Neural cell (in vitro differentiated cells): ENCODE data around the gene NDUFS3.

Experiments
- CTCF ChIP-seq: fragments of 450-650 bp; IDR thresholded peaks from 2 replicates; pipeline ENCODE4 v1.5.1; 2014; ENCODE audit warnings: antibody characterized with exemption, mild to moderate bottlenecking, moderate library complexity; ENCODE audit not compliant: poor library complexity, severe bottlenecking
- EP300 ChIP-seq: fragments of 450-650 bp; conservative IDR thresholded peaks from 2 replicates; pipeline ENCODE4 v1.6.1; 2014; ENCODE audit warnings: antibody characterized with exemption, mild to moderate bottlenecking, moderate library complexity; ENCODE audit not compliant: poor library complexity, severe bottlenecking
- EZH2 ChIP-seq: fragments of 200-600, 300-800 bp; shearing (Covaris generic), sonication (generic); IDR thresholded peaks from 2 replicates; pipeline ENCODE4 v1.6.1; 2014; ENCODE audit warnings: antibody characterized with exemption, low read length, borderline replicate concordance, mild to moderate bottlenecking; ENCODE audit not compliant: insufficient read depth, poor library complexity, severe bottlenecking
- POLR2AphosphoS5 ChIP-seq: IDR thresholded peaks from 2 replicates; pipeline ENCODE4 v1.6.1; 2012
- RAD21 ChIP-seq: fragments of 450-650 bp; conservative IDR thresholded peaks from 2 replicates; pipeline ENCODE4 v1.6.1; 2014; ENCODE audit warnings: antibody characterized with exemption, mild to moderate bottlenecking, moderate library complexity
- REST ChIP-seq: IDR thresholded peaks from 2 replicates; pipeline ENCODE4 v1.6.1; 2012; ENCODE audit warnings: borderline replicate concordance
- SMC3 ChIP-seq: fragments of 450-650 bp; conservative IDR thresholded peaks from 2 replicates; pipeline ENCODE4 v1.6.1; 2014; ENCODE audit warnings: antibody characterized with exemption, mild to moderate bottlenecking, moderate library complexity; ENCODE audit not compliant: poor library complexity

GRCh38 chr11:47570651-47571356, 8.1 kb upstream of the NDUFS3 start:
- TF ChIP-seq EZH2: no peak
- TF ChIP-seq CTCF: no peak
- TF ChIP-seq POLR2AphosphoS5: no peak
- TF ChIP-seq SMC3: no peak
- TF ChIP-seq RAD21: no peak
- no peak for TF ChIP-seq EP300
- no peak for TF ChIP-seq REST
